PC-9 (cell line): ENCODE measurements around the gene DNAJC3.

Source experiments
- EZH2 ChIP-seq: fragments of 200-600 bp; sonication (generic); IDR thresholded peaks from 2 replicates; pipeline ENCODE4 v1.8.0; 2017; ENCODE audit warnings: antibody characterized with exemption, low read depth
- TF ChIP-seq, protein P1 (sequence below): fragments of 200-600 bp; sonication (generic); conservative IDR thresholded peaks from 2 replicates; pipeline ENCODE4 v1.6.1; 2017; ENCODE audit warnings: mixed run types, antibody characterized with exemption, mild to moderate bottlenecking, moderate library complexity

DNA sequence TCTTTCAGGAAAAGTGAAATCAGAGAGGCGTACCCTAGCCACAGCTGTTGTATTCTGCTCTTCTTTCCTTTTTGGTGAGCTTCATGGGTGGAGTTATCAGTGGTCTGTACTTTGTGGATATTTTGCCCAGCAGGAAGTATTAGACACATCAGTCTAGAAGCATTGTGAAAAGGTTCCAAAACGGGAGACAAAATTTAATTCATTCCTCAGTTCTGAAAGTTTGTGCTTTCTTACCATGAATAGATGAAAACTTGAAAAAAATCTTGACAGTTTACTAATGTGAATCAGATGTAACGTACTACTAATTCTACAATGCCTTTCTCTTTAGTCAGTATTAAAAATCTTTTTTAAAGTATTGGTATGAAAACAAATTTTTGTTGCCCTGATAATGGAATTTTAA lies 116.8 kb downstream of the DNAJC3 start:
- TF ChIP-seq, protein P1, sequence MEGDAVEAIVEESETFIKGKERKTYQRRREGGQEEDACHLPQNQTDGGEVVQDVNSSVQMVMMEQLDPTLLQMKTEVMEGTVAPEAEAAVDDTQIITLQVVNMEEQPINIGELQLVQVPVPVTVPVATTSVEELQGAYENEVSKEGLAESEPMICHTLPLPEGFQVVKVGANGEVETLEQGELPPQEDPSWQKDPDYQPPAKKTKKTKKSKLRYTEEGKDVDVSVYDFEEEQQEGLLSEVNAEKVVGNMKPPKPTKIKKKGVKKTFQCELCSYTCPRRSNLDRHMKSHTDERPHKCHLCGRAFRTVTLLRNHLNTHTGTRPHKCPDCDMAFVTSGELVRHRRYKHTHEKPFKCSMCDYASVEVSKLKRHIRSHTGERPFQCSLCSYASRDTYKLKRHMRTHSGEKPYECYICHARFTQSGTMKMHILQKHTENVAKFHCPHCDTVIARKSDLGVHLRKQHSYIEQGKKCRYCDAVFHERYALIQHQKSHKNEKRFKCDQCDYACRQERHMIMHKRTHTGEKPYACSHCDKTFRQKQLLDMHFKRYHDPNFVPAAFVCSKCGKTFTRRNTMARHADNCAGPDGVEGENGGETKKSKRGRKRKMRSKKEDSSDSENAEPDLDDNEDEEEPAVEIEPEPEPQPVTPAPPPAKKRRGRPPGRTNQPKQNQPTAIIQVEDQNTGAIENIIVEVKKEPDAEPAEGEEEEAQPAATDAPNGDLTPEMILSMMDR, result no peak
- TF ChIP-seq EZH2, result no peak
